HCT116 (cell line): ENCODE data around the gene EMILIN2. TPM values are rescaled to one million over a fixed set of nuclear protein-coding genes. Genes with fewer than 3 reads are reported as not detected.

Experiments used
- ATAC-seq: fragments of 200-7000 bp; cut with Tn5 transposase; 2 replicates; pipeline ENCODE4 v1.9.1; 2020; ENCODE audit warnings: mild to moderate bottlenecking, moderate library complexity
- BruUV-seq: library from RNA; stranded (reverse); fragments of 400-500 nt; replicated peaks from 2 replicates; lab custom pipeline; 2021; lab: Mats Ljungman, UMichigan
- CTCF ChIA-PET: fragments of 300-600 bp; sonication (Branson Sonifier 250); formaldehyde crosslinking; loops from one replicate; lab custom pipeline; 2021; ENCODE audit warnings: antibody characterized with exemption; lab: Charles Lee
- POLR2A ChIA-PET: fragments of 300-600, 350-600 bp; sonication (Branson Sonifier 250); formaldehyde crosslinking; loops from one replicate; lab custom pipeline; 2021; ENCODE audit warnings: antibody characterized with exemption; lab: Charles Lee
- RAD21 ChIA-PET, 2 experiments: fragments of 300-600 bp; sonication (Branson Sonifier 250); formaldehyde crosslinking; loops; one replicate each; lab custom pipeline; 2023; ENCODE audit warnings: low total read pairs in 2 of 2; ENCODE audit not compliant: uncharacterized antibody in 2 of 2, unreplicated experiment in 2 of 2, low non-redundant PET in 1 of 2; lab: Charles Lee
- DNase-seq: peaks from one replicate; pipeline ENCODE4 v3.0.0-alpha.2; 2010; ENCODE audit warnings: low read depth, low spot score
- H2AFZ ChIP-seq: fragments of 200-600 bp; shearing (Covaris generic), sonication (generic); 2 replicates; pipeline ENCODE4 v1.6.1; 2017; ENCODE audit warnings: low read depth, mixed run types, mixed read lengths, antibody characterized with exemption, low read length; ENCODE audit not compliant: poor library complexity, severe bottlenecking
- H3K27ac ChIP-seq: 2 replicates; pipeline ENCODE4 v1.5.1; 2012; ENCODE audit warnings: low read depth, low read length
- H3K27me3 ChIP-seq: fragments of 200-600 bp; sonication (generic); 2 replicates; pipeline ENCODE4 v1.6.1; 2016; ENCODE audit warnings: mixed run types, low read length, mixed read lengths; ENCODE audit not compliant: insufficient read depth
- H3K36me3 ChIP-seq, 2 experiments: fragments of 200-500 bp in 1 of 2; fragments of 200-600 bp in 1 of 2; sonication (Bioruptor generic) in 1 of 2; sonication (generic) in 1 of 2; 2 replicates each; pipeline versions ENCODE4 v1.5.1 to v1.6.1; 2014 to 2016; ENCODE audit warnings: low read length in 2 of 2, inconsistent platforms in 1 of 2, mixed read lengths in 1 of 2, mixed run types in 1 of 2; ENCODE audit not compliant: insufficient read depth in 2 of 2, control insufficient read depth in 1 of 2
- H3K4me1 ChIP-seq, 2 experiments: fragments of 200-600 bp in 1 of 2; sonication (generic) in 1 of 2; 2 replicates each; pipeline versions ENCODE4 v1.5.1 to v1.6.1; 2012 to 2017; ENCODE audit warnings: low read length in 2 of 2, inconsistent platforms in 1 of 2, mild to moderate bottlenecking in 1 of 2, mixed read lengths in 1 of 2, mixed run types in 1 of 2, moderate library complexity in 1 of 2; ENCODE audit not compliant: insufficient read depth in 2 of 2, control insufficient read depth in 1 of 2
- H3K4me2 ChIP-seq: fragments of 200-600 bp; sonication (generic); 2 replicates; pipeline ENCODE4 v1.6.1; 2017; ENCODE audit warnings: mixed run types, low read length, mixed read lengths
- H3K4me3 ChIP-seq, 2 experiments: fragments of 200-600 bp in 1 of 2; sonication (generic) in 1 of 2; replicated peaks in 1 of 2; 2 replicates each; pipeline ENCODE4 v1.5.1; 2011 to 2016; ENCODE audit warnings: low read length in 2 of 2, control low read depth in 1 of 2, low read depth in 1 of 2, mild to moderate bottlenecking in 1 of 2, mixed read lengths in 1 of 2, mixed run types in 1 of 2
- H3K79me2 ChIP-seq: fragments of 200-600 bp; sonication (generic); 2 replicates; pipeline ENCODE4 v1.6.1; 2017; ENCODE audit warnings: mild to moderate bottlenecking, mixed run types, low read length, moderate library complexity, mixed read lengths; ENCODE audit not compliant: insufficient read depth
- H3K9ac ChIP-seq: fragments of 200-600 bp; sonication (generic); 2 replicates; pipeline ENCODE4 v1.6.1; 2016; ENCODE audit warnings: low read length, mixed read lengths
- H3K9me2 ChIP-seq: fragments of 200-600 bp; sonication (generic), shearing (Covaris generic); 2 replicates; pipeline ENCODE4 v1.6.1; 2017; ENCODE audit warnings: mixed run types, mild to moderate bottlenecking, moderate library complexity; ENCODE audit not compliant: insufficient read depth
- H3K9me3 ChIP-seq, 2 experiments: fragments of 200-500 bp in 1 of 2; fragments of 200-600 bp in 1 of 2; sonication (Bioruptor generic) in 1 of 2; sonication (generic) in 1 of 2; 2 replicates each; pipeline ENCODE4 v1.6.1; 2014 to 2017; ENCODE audit warnings: low read length in 2 of 2, mixed read lengths in 2 of 2, inconsistent platforms in 1 of 2, low read depth in 1 of 2, mild to moderate bottlenecking in 1 of 2, mixed run types in 1 of 2, moderate library complexity in 1 of 2; ENCODE audit not compliant: control insufficient read depth in 1 of 2, insufficient read depth in 1 of 2
- H4K20me1 ChIP-seq: fragments of 200-600 bp; sonication (generic), shearing (Covaris generic); 2 replicates; pipeline ENCODE4 v1.6.1; 2017; ENCODE audit warnings: mixed run types, mild to moderate bottlenecking, moderate library complexity; ENCODE audit not compliant: insufficient read depth
- ATF3 ChIP-seq: IDR thresholded peaks from 2 replicates; pipeline ENCODE4 v1.6.1; 2012
- CEBPB ChIP-seq: IDR thresholded peaks from 2 replicates; pipeline ENCODE4 v1.6.1; 2012; ENCODE audit warnings: low read depth
- CTCF ChIP-seq, 3 experiments: fragments of 200-600 bp in 1 of 3; sonication (generic) in 1 of 3; IDR thresholded peaks in 2 of 3; conservative IDR thresholded peaks in 1 of 3; 2 replicates each; pipeline ENCODE4 v1.5.1; 2012 to 2017; ENCODE audit warnings: low read depth in 2 of 3, low read length in 2 of 3, antibody characterized with exemption in 1 of 3, borderline replicate concordance in 1 of 3, control low read depth in 1 of 3, mild to moderate bottlenecking in 1 of 3, mixed read lengths in 1 of 3, mixed run types in 1 of 3, moderate library complexity in 1 of 3; ENCODE audit not compliant: insufficient read depth in 1 of 3
- EZH2 ChIP-seq: fragments of 200-600 bp; sonication (generic); IDR thresholded peaks from 2 replicates; pipeline ENCODE4 v1.6.1; 2017; ENCODE audit warnings: antibody characterized with exemption, mixed run types
- FOSL1 ChIP-seq: IDR thresholded peaks from 2 replicates; pipeline ENCODE4 v1.6.1; 2012; ENCODE audit warnings: low read depth
- JUND ChIP-seq: IDR thresholded peaks from 2 replicates; pipeline ENCODE4 v1.6.1; 2012
- MAX ChIP-seq: IDR thresholded peaks from 2 replicates; pipeline ENCODE4 v1.6.1; 2012
- POLR2AphosphoS5 ChIP-seq: IDR thresholded peaks from 2 replicates; pipeline ENCODE4 v1.6.1; 2011; ENCODE audit warnings: mild to moderate bottlenecking, low read depth, low read length, moderate library complexity
- RAD21 ChIP-seq: IDR thresholded peaks from 2 replicates; pipeline ENCODE4 v1.6.1; 2012; ENCODE audit warnings: low read depth, mild to moderate bottlenecking
- SP1 ChIP-seq: IDR thresholded peaks from 2 replicates; pipeline ENCODE4 v1.6.1; 2012; ENCODE audit warnings: low read depth
- SRF ChIP-seq: IDR thresholded peaks from 2 replicates; pipeline ENCODE4 v1.6.1; 2012; ENCODE audit warnings: low read depth
- TCF7L2 ChIP-seq: IDR thresholded peaks from 2 replicates; pipeline ENCODE4 v1.7.0; 2011; ENCODE audit warnings: borderline replicate concordance, inconsistent platforms; ENCODE audit not compliant: insufficient read depth, insufficient read length; ENCODE audit errors: extremely low read depth
- YY1 ChIP-seq: IDR thresholded peaks from 2 replicates; pipeline ENCODE4 v1.6.1; 2011; ENCODE audit warnings: low read length, low read depth, moderate library complexity, mild to moderate bottlenecking; ENCODE audit not compliant: insufficient replicate concordance; ENCODE audit errors: extremely low read depth
- intact Hi-C: fragments of 100-400 bp; cut with micrococcal nuclease; formaldehyde crosslinking; loops from 2 replicates; pipeline ENCODE4 v1.10.0; 2022
- total RNA-seq: library from RNA; stranded (reverse); gene quantifications from one replicate; pipeline ENCODE4 v1.2.1, GENCODE V29; 2021; ENCODE audit not compliant: unreplicated experiment

EMILIN2 gene
- total RNA-seq, 1 experiment from 2014 or later = 23.4 TPM

- Histone ChIP-seq H3K4me1 (peaks cover 0 to 5% of the 10 kb centered on the region in 2 experiments; a peak in 1 of 4 replicates), H3K9me2 (no peaks in the 10 kb centered on the region), H3K9ac (no peak overlapping the region), H2AFZ (no peak overlapping the region), H3K4me3 (no peak overlapping the region), H3K79me2 (no peaks in the 10 kb centered on the region), H3K36me3 (no peaks in the 10 kb centered on the region), H3K27me3 (no peaks in the 10 kb centered on the region), H4K20me1 (no peaks in the 10 kb centered on the region), H3K9me3 (no peaks in the 10 kb centered on the region), H3K4me2 (no peak overlapping the region), H3K27ac (no peak overlapping the region)
- no peak for DNase-seq
- POLR2A ChIA-PET = no interaction called here
- RAD21 ChIA-PET = no interaction called here
- intact Hi-C loops = no loop called here
- TF ChIP-seq EZH2 (no peak), SP1 (no peak), CTCF (IDR thresholded peaks at IDR 0.05 in 2 of 3, conservative IDR thresholded peaks at IDR 0.05 in 1 of 3; ENCODE audit: borderline replicate concordance in 1 of 3, insufficient read depth in 1 of 3, low read depth in 2 of 3, low read length in 2 of 3) (no peak), SRF (no peak), RAD21 (no peak), POLR2AphosphoS5 (no peak), TCF7L2 (no peak), MAX (no peak), ATF3 (no peak), FOSL1 (no peak), YY1 (no peak), CEBPB (no peak), JUND (no peak)
- ATAC-seq = no peak
- no TSS peak for BruUV-seq
- CTCF ChIA-PET = no interaction called here
These were observed 28.0 kb downstream of the EMILIN2 start for GRCh38 chr18:2874765-2875164.
